Progenitor cell of endocrine pancreas (in vitro differentiated cells): Measurements from ENCODE around the gene SLC7A1. TPM values are rescaled to one million over a fixed set of nuclear protein-coding genes. Genes with fewer than 3 reads are reported as not detected.
A peak's percentile ranks its signal among the peaks of the same experiment; 100 is the strongest.

Experiments used
- DNase-seq: peaks from one replicate; pipeline ENCODE4 v3.0.0; 2021; ENCODE audit warnings: low spot score; ENCODE audit not compliant: unreplicated experiment
- H3K27ac Mint-ChIP-seq: 2 replicates; pipeline ENCODE4 v1.8.0; 2021; ENCODE audit warnings: mild to moderate bottlenecking, moderate library complexity, mixed read lengths
- H3K27me3 Mint-ChIP-seq: 2 replicates; pipeline ENCODE4 v1.8.0; 2021; ENCODE audit warnings: mixed read lengths
- H3K36me3 Mint-ChIP-seq: 2 replicates; pipeline ENCODE4 v1.8.0; 2022; ENCODE audit warnings: mixed read lengths; ENCODE audit not compliant: insufficient read depth
- H3K4me1 Mint-ChIP-seq: 2 replicates; pipeline ENCODE4 v1.8.0; 2021; ENCODE audit warnings: low read depth, mixed read lengths
- H3K4me3 Mint-ChIP-seq: 2 replicates; pipeline ENCODE4 v1.8.0; 2021; ENCODE audit warnings: low read depth, mild to moderate bottlenecking, moderate library complexity, mixed read lengths
- H3K9me3 Mint-ChIP-seq: 2 replicates; pipeline ENCODE4 v1.8.0; 2021; ENCODE audit warnings: low read depth, mixed read lengths
- total RNA-seq: library from RNA; stranded (reverse); gene quantifications from 2 replicates; pipeline ENCODE4 v1.2.1, GENCODE V29; 2021
- TF ChIP-seq, protein P1 (sequence below): fragments of 200-600 bp; sonication (generic); IDR thresholded peaks from one replicate; pipeline ENCODE4 v1.5.0; 2021; ENCODE audit warnings: antibody characterized with exemption, mild to moderate bottlenecking; ENCODE audit not compliant: unreplicated experiment

SLC7A1 gene
- total RNA-seq, 1 donor from 2014 or later = 31.3 TPM

GRCh38 chr13:29594303-29594709 lies 1.2 kb downstream of the SLC7A1 start:
- Mint-ChIP-seq H3K4me1 (peaks cover 9% of the 10 kb centered on the region), H3K4me3 (peak overlapping the region; percentile 84), H3K27me3 (peaks cover 39% of the 10 kb centered on the region), H3K9me3 (no peaks in the 10 kb centered on the region), H3K27ac (peak overlapping the region; percentile 93), H3K36me3 (no peaks in the 10 kb centered on the region)
- TF ChIP-seq, protein P1, sequence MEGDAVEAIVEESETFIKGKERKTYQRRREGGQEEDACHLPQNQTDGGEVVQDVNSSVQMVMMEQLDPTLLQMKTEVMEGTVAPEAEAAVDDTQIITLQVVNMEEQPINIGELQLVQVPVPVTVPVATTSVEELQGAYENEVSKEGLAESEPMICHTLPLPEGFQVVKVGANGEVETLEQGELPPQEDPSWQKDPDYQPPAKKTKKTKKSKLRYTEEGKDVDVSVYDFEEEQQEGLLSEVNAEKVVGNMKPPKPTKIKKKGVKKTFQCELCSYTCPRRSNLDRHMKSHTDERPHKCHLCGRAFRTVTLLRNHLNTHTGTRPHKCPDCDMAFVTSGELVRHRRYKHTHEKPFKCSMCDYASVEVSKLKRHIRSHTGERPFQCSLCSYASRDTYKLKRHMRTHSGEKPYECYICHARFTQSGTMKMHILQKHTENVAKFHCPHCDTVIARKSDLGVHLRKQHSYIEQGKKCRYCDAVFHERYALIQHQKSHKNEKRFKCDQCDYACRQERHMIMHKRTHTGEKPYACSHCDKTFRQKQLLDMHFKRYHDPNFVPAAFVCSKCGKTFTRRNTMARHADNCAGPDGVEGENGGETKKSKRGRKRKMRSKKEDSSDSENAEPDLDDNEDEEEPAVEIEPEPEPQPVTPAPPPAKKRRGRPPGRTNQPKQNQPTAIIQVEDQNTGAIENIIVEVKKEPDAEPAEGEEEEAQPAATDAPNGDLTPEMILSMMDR = no peak
- DNase-seq = no peak

DNA sequence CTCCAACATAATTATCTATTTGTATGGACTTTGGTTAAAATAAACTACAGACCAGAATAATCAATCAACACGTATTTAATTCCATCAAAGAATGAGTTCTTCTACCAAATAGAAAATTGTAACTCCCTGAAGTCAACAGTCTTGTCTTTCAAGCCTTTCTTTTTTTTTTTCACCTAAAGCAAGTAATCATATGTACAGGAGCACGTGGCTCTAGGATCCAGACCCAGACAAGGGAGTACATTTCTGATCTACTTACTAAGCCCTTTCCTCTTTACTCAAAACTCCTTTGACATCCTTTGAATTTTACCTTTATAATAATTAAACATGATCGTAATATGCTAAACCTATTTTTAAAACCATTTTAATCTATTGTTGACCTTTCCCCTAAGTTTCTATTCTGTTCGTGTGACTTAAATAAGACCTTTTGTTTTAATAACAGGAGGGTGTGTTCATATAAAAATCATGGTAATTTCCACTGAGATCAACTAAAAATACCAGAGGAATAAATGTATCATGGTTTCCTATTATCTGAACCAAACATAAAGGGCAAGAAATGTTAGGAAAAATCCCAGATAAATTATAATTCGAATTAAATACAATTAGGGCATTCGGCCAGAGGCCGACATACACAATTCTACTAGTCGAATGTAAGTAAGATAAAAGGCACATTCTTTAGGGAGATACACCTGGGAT lies 1.7 kb downstream of the SLC7A1 start:
- DNase-seq = no peak
- H3K4me3 Mint-ChIP-seq = peak overlapping the region; percentile 84
- no peaks in the 10 kb centered on the region for H3K36me3 Mint-ChIP-seq
- no peak overlapping the region for H3K27ac Mint-ChIP-seq
- H3K27me3 Mint-ChIP-seq = peaks cover 33% of the 10 kb centered on the region
- no peaks in the 10 kb centered on the region for H3K9me3 Mint-ChIP-seq
- H3K4me1 Mint-ChIP-seq = peaks cover 10% of the 10 kb centered on the region
- TF ChIP-seq, protein P1 = no peak

DNA sequence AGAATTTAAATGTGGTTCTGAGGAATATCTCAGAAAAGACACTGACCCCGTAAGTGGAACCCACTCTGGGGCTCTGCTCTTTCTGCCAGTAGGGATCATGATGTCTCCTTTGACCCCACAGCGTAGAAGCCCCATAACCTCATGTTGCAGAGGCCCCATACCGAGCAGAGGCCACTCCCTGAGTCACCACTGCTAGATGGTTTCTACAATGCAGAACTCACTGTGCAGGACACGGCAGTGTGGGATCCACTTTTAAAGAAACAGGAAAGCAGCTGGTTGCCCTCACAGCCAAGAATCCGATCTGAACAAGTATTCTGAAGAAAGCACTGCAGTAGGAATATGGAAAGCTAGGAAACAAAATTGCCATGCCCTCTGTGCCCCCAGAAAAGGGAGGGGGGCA lies 4.2 kb downstream of the SLC7A1 start:
- Mint-ChIP-seq H3K36me3 (peaks cover 1% of the 10 kb centered on the region), H3K27ac (no peak overlapping the region), H3K4me1 (peaks cover 10% of the 10 kb centered on the region), H3K9me3 (no peaks in the 10 kb centered on the region), H3K27me3 (peaks cover 13% of the 10 kb centered on the region), H3K4me3 (no peak overlapping the region)
- TF ChIP-seq, protein P1 = no peak
- no peak for DNase-seq

GRCh38 chr13:29589967-29590366 lies 5.5 kb downstream of the SLC7A1 start:
- H3K4me3 Mint-ChIP-seq = no peak overlapping the region
- peaks cover 10% of the 10 kb centered on the region for H3K4me1 Mint-ChIP-seq

GRCh38 chr13:29589234-29589633 lies 6.3 kb downstream of the SLC7A1 start:
- H3K4me3 Mint-ChIP-seq = no peak overlapping the region
- peaks cover 1% of the 10 kb centered on the region for H3K36me3 Mint-ChIP-seq
- no peak for DNase-seq
- no peak overlapping the region for H3K27ac Mint-ChIP-seq
- H3K4me1 Mint-ChIP-seq = peaks cover 7% of the 10 kb centered on the region
- peaks cover 8% of the 10 kb centered on the region for H3K27me3 Mint-ChIP-seq
- TF ChIP-seq, protein P1 = no peak
- H3K9me3 Mint-ChIP-seq = no peaks in the 10 kb centered on the region

More at GRCh38 chr13:29589967-29590366, 5.5 kb downstream of the SLC7A1 start:
- TF ChIP-seq, protein P1 = peak; percentile 19
- peaks cover 1% of the 10 kb centered on the region for H3K36me3 Mint-ChIP-seq
- H3K27ac Mint-ChIP-seq = peak overlapping the region; percentile 81
- H3K27me3 Mint-ChIP-seq = peaks cover 8% of the 10 kb centered on the region
- H3K9me3 Mint-ChIP-seq = no peaks in the 10 kb centered on the region
- no peak for DNase-seq
